Stimulated activated CD8-positive, alpha-beta memory T cell treated with anti-CD3 and anti-CD28 coated beads, Interleukin-15, amount 100 ng/mL, for 1 hour (primary cell): ENCODE results near the gene C18orf32.
"Not testable (repeated sequence)": the region's sequence is repeated elsewhere in the genome, so short reads cannot be mapped to it uniquely, and the experiment has no call there.

Experiments
- DNase-seq: peaks from one replicate; pipeline ENCODE4 v3.0.0-alpha.2; 2020; ENCODE audit warnings: low read depth

Gene C18orf32

DNA sequence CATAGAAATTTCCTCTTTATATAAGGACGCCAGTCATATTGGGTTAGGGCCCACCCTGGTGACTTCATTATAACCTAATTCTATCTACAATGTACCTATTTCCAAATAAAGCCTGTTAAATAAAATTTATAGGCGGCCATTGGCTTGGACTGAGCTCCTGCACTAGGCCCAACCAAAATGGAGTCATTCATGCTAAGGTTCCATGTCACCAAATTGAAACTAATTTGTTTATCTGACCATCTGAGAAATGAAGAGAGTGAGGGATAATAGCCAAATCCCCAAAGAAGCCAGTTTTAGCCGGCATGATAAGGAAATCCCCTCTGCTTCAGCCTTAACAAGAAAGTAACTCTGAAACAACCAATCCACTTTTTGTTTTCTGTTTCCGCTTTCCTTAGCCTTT lies 19.4 kb downstream of the C18orf32 start:
- no peak for DNase-seq

DNA sequence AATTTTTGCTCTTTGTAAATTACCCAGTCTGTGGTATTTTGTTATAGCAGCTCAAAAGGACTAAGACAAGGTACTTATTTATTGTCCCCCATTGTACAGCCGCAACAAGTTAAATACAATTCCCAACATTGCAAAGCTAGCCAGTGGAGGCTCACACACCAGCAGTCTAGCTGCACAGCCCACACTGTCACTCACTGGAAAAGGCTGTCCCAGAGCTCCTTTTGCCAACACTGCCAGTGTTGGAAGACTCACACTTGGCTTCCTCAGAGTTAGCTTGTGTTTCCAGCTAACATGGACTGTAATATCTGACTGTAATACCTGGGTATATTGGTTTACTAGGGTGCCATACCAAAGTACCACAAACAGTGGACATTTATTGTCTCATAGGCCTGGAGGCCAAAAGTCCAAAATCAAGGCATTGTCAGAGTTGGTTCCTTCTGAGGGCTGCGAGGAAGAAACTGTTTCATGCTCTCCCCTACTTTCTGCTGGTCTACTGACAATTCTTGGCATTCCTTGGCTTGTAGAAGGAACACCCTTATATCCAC lies 19.9 kb downstream of the C18orf32 start:
- no peak for DNase-seq

DNA sequence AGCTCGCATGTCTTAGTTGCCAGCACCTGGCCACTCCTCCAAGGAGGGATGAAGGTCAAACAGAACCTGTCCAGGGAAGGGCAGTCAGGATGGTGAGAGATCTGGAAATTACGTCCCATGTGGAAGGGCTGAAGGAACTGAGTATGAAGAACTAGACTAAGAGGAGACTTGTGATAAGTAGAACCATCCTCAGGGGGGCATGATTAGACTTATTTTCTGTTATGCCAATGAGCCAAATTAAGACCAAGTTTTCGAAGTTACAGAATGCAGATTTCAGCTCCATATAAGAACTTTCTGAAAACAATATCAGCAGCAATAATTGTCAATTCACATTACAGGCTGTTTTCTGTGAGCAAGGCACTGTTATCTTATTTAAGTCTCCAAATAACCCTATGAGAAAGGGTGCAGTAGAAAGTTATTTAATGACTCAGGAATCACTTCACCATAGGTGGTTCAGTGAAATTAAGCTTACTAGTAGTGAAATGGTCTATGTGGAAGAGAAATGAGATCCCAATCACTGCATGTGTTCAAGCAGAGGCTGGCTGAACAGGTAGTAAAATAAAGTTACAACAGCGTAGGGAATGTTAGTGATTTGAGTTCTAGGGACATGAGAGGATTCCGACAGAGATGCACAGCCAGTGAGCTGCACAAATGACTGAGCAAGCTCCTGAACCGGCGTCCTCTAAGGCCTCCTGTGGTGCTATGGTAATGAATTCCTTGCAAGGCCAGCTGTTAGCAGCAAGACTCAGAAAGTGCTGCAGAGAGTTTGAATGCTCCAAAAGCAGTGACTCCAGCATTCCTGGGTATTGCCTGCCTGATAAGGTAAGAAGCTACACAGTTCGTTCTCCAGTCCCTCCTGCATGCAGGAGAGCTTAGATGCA lies 22.1 kb downstream of the C18orf32 start:
- DNase-seq, result no peak

DNA sequence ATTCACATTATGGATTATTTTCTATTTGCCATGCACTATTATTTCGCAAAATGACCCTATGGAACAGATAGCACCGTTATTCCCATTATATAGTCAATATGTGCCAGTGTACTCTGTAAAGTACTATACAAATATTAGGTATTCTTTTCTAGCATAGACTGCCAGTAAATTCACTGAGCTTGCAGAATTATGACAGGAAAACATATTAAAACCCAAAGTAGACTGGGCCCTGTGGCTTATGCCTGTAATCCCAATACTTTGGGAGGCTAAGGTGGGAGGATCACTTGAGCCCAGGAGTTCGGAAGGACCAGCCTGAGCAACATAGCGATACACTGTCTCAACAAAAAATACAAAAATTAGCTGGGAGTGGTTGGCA lies 25.4 kb downstream of the C18orf32 start:
- DNase-seq, result no peak

DNA sequence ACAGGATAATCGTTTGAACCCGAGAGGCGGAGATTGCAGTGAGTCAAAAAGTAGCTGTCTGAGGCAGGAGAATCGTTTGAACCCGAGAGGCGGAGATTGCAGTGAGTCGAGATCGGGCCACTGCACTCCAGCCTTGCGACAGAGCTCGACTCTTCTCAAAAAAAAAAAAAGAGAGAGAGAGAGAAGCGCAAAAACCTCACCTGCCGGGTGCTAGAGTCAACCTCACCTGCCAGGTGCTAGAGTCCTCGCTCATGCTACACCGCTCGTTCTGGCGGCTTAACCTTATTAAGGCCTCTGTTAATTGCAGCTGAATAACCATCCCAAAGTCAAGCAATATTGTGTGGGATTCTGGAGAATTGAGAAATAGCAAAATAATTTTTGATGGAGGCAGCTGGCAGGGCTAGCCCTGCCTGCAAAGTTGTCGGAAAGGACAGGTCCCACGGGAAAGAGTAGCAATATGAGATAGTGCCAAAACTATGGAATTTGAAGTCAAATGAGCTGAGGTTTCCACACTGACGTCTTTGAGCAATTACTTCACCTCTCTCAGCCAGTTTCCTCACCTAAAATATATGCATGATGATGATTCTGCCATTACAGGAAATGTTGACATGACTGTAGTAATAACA lies 25.9 kb downstream of the C18orf32 start:
- DNase-seq, result no peak

DNA sequence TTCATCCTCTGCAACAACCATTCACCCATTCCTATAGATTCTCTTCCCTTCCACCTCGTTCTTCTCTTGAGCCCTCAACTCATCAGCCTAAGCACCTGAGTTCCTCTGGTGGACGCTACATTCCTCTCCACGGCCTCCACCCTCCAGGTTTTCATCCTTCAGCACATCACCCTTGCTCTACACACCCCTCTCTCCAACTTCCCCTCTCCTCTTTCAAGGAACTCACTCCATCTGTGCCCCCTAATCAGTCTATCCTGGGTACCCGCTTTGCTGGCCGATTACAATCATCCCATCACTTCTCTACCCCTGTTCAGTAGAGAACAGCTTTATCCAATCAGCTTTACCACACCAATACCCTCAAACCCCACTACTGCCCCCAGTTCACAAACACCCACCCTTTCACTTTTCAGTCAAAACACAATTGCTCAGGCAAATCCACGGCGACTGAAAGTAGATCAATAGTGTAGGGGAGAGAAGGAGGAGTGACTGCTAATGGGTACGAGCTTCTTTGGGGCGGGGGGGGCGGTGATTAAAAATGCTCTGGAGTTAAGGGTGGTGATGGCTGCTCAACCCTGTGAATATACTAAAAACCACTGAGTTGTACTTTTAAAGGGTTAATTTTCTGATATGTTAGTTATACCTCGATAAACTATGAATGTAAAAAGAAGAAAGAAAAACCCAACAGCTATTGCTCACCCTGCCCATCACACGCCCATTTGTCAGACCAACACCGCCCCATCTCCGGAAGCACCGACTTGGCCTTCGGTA lies 27.4 kb downstream of the C18orf32 start:
- DNase-seq, result no peak

DNA sequence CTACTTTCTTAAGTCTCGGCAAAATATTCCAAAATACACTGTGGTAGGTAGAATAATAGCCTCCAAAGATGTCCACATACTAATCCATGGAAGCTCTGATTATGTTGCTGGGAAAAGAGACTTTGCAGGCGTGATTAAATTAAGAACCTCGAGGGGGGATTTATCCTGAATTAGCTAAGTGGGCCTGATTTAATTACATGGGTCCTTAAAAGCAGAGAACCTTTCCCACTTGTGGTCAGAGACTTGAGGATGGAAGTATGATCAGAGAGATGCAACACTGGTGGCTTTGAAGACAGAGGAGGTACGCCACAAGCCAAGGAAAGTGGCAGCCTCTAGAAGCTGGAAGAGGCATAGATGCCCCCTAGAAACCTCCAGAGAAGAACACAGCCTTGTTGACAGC lies 29.4 kb downstream of the C18orf32 start:
- DNase-seq, result no peak

DNA sequence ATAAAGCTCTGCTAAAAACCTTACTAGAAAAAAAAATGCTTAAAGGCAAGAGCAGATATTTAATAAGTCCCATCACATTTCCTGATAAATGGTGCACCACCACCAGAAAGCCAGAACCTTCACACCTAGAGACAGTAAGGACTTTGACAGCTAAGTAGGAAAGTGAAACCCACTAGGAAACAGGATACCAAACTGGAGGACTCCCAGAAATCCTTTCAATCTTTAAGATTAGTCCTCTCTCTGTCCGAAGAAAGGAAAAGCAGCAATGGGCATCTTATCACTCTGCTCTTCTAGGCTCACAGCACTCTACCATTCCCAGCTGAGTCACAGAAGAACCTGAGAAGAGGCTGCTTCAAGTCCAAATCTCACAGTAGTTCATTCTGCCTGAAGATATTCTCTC lies 30.2 kb downstream of the C18orf32 start:
- no peak for DNase-seq

DNA sequence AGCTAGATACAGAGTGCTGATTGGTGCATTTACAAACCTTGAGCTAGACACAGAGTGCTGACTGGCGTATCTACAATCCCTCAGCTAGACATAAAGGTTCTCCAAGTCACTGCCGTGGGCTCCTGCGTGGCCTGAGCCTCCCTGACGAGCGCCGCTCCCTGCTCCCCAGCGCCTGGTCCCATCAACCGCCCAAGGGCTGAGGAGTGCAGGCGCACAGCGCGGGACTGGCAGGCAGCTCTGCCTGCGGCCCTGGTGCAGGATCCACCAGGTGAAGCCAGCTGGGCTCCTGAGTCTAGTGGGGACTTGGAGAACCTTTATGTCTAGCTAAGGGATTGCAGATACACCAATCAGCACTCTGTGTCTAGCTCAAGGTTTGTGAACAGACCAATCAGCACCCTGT lies 34.5 kb downstream of the C18orf32 start:
- DNase-seq, result not testable (repeated sequence)

DNA sequence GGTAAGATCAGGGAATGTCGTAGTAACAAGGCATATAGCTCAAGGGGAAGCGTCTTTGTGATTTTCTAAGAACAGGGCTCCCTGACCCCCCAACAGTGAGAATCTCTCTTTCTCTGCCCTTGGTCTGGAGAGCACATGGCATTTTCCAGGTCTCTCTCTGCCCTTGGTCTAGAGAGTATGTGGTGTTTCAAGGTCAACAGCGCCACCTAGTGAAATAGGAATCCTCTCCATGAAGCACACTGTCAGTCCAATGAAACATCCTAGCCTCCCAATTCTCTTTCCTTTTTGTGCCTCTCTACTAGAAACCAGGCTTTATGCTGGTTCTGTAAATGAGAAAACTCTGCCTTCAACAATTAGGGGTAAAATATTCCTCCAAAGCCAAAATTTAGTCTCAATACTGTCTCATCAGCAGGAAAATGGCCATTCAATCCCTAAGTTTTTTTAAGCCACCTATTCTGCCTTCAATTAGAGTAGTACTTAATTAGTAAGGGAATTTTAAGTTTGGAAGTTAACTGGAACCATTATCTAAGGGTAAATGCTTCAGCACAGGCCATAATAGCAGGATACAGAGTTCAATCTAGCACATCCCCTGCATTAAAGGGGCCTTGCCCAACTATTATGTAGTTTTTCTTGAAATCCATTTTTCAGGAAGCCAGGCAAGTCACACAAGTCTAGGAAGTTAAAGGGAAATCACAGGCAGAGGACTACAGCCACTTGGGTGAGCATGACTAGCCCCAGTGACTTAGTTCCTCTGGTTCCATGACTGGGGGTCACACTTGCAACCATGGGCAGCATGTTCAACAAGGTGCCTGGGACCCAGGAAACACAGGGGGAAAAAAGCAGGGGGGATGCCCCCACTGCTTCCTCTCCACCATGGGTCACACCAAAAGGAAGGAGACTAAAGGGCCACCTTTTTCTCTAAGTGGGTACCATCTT lies 39.0 kb downstream of the C18orf32 start:
- DNase-seq, result no peak

DNA sequence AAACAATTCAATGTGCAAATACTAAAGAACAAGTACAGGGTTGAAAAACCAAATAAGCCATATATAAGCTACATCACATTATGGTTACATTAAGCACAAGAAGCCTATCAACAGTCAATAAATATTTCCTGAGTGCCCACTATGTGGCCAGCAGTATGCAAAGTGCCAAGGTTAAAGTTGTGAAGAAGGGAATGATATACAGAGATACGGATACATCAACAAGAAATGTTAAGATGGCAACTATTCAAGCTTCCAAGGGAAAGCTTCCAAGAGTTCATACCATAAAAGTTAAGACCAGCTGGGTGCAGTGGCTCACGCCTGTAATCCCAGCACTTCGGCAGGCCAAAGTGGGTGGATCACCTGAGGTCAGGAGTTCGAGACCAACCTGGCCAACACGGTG lies 40.6 kb downstream of the C18orf32 start:
- no peak for DNase-seq

DNA sequence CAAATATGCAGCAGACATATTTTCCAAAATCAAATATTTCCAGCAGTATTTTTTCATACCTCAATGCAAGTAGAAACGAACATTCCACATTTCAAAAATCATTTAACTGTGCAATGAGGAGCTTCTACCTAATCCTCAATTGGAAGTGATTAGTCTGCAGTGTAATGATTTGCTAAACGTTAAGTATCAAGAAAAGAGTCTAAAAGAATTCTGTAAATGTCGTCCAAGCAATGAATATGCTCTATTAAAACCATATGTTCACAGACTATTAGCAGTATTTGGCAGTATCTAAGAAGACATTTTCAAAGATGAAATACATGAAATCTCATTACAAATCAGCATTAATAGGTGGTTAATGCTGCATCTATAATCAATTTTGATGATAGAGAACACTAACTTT lies 42.5 kb downstream of the C18orf32 start:
- DNase-seq, result no peak

DNA sequence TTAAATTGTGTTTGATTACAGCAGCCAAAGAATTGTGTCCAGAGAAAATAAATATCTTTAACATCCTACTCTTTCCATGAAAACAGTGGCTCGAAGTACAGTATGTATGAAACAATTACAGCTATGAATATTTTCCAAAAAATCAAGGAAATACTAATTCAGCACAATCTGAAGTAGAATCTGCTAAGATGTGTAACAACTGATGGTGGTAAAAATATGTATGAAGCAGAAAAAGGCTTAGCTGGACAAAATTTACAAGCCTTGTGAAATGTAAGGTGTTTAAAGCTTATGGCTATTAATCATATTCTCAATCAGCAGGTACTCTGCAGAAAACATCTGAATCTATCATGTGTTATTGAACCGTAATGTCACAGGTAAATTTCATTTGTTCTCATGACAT lies 43.2 kb downstream of the C18orf32 start:
- DNase-seq, result no peak

DNA sequence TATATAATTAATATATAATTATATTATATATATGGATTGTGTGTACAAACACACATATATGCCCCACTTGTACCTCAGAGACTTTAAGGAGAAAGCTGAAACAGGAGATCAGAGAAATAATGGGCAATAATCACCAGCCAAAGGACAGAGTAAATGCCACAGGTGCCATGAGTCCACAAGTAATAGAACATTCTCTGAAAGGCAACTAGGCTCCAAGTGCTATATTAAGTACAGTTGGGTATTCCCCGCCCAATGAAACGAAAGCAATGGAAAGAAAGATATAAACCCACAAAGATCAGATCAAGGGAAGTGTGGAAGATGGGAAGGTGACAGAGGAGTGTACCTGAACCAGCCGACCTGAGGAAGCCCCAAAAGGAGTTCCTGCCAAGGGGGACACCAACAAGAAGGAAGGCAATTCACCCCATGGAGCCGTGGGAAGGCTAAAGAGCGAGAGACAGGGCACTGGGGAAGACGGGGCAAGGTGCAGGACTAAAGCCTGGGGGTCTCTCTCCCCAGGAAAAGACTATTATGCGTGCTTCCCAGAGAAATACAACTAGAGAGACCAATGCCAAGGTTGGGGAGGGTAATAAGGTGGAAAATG lies 45.6 kb downstream of the C18orf32 start:
- no peak for DNase-seq

DNA sequence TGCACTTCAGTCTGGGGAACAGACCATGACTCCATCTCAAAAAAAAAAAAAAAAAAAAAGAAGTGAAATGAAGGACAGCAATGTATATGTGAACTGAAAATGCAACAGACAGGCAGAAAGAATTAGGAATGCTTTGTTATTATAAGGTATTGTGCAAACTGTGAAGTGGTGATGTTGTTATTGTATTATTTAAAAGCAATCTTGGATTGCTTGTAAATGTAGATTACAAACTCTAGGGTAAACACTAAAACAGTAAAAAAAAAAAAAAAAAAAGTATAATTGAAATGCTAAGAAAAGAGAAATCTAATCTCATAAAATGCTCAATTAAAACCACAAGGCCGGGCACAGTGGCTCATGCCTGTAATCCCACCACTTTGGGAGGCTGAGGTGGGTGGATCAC lies 51.9 kb downstream of the C18orf32 start:
- no peak for DNase-seq

DNA sequence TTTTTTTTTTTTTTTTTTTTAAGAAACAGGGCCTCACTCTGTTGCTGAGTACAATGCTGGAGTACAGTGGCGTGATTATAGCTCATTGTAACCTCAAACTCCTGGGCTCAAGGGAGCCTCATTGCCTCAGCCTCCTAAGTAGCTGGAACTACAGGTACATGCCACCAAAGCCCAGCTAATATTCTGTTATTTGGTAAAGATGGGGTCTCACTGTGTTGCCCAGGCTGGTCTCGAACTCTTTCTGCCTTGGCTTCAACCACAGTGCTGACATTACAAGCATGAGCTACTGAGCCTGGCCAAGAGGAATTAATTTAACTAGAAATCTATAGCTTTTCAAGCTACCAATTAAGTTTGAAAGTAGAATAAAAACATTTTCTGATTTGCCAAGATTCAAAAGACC lies 54.4 kb downstream of the C18orf32 start:
- DNase-seq, result no peak

DNA sequence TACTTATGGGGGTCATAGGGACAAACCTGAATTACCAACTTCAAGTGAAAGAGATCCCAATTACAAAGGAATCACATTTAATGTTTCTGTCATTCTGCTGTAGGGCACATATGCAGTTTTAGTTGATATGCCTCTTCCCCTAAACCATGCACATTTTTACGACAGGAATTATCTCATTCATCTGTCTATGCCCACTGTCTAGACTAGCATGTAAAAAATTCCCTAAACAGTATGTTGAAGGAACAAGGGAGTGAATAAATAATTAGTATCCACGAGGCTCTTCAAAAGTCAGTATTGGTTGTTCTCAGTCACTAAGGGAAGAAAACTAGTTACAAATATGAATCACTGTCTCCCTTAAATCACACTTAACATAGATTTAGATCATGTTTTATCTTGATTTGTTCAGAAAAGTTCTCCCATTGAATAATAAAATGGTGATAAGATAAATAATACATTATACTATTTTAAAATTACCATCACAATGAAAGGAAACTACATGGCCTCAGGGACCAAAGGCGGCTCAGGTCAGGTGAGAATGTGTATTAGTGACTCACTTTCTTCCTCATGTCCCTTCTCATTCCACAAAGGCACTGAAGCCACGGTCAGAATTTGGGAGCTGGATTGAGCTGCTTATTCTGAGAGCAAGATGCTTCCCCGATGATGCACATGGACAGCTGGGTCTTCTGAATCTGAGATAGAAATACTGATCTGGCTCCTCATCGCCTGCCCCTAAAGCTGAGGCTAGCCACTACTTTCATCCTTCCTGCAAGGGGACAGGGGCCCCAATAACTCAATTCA lies 55.7 kb downstream of the C18orf32 start:
- no peak for DNase-seq
